Liver (tissue), 9 donors: ENCODE measurements around the gene WDCP. TPM values are rescaled to one million over a fixed set of nuclear protein-coding genes. Genes with fewer than 3 reads are reported as not detected.
A peak's percentile ranks its signal among the peaks of the same experiment; 100 is the strongest.

Experiments
- DNase-seq: peaks from one replicate; pipeline ENCODE4 v3.0.0-alpha.2; 2017; ENCODE audit warnings: low spot score
- H3K27ac ChIP-seq, 2 donors: one replicate each; pipeline ENCODE4 v1.7.0; 2013; ENCODE audit warnings: inconsistent platforms in 2 of 2, low read length in 2 of 2, control low read depth in 1 of 2, low read depth in 1 of 2, mild to moderate bottlenecking in 1 of 2
- H3K27me3 ChIP-seq, 4 donors: one replicate each; pipeline versions ENCODE4 v1.6.1 to v1.7.0; 2013; ENCODE audit warnings: low read length in 3 of 4, inconsistent platforms in 1 of 4, mild to moderate bottlenecking in 1 of 4, moderate library complexity in 1 of 4; ENCODE audit not compliant: control insufficient read depth in 4 of 4, insufficient read depth in 4 of 4
- H3K36me3 ChIP-seq, 4 donors: one replicate each; pipeline versions ENCODE4 v1.6.1 to v1.7.0; 2013; ENCODE audit warnings: low read length in 3 of 4, mild to moderate bottlenecking in 3 of 4, low read depth in 1 of 4, moderate library complexity in 1 of 4; ENCODE audit not compliant: control insufficient read depth in 4 of 4, insufficient read depth in 3 of 4
- H3K4me1 ChIP-seq, 4 donors: one replicate each; pipeline versions ENCODE4 v1.6.1 to v1.7.0; 2013; ENCODE audit warnings: low read length in 3 of 4, mild to moderate bottlenecking in 3 of 4, moderate library complexity in 1 of 4; ENCODE audit not compliant: control insufficient read depth in 4 of 4, insufficient read depth in 4 of 4
- H3K4me3 ChIP-seq, 3 donors: one replicate each; pipeline versions ENCODE4 v1.6.1 to v1.7.0; 2013; ENCODE audit warnings: low read length in 3 of 3, control low read depth in 1 of 3, low read depth in 1 of 3, mild to moderate bottlenecking in 1 of 3
- H3K9ac ChIP-seq, 2 donors: one replicate each; pipeline ENCODE4 v1.7.0; 2013; ENCODE audit warnings: low read length in 2 of 2, mild to moderate bottlenecking in 2 of 2, moderate library complexity in 2 of 2, control low read depth in 1 of 2, low read depth in 1 of 2
- H3K9me3 ChIP-seq, 4 donors: one replicate each; pipeline versions ENCODE4 v1.6.1 to v1.7.0; 2013; ENCODE audit warnings: low read length in 3 of 4; ENCODE audit not compliant: control insufficient read depth in 4 of 4
- ATF3 ChIP-seq: IDR thresholded peaks from 2 replicates; pipeline ENCODE4 v1.6.1; 2016; ENCODE audit warnings: antibody characterized with exemption
- EGR1 ChIP-seq, 2 donors: IDR thresholded peaks; 2 replicates each; pipeline ENCODE4 v1.6.1; 2016 to 2018; ENCODE audit warnings: antibody characterized with exemption in 2 of 2, low read depth in 2 of 2
- FOXA1 ChIP-seq: IDR thresholded peaks from 2 replicates; pipeline ENCODE4 v1.6.1; 2016; ENCODE audit warnings: antibody characterized with exemption
- FOXA2 ChIP-seq: IDR thresholded peaks from 2 replicates; pipeline ENCODE4 v1.6.1; 2016; ENCODE audit warnings: antibody characterized with exemption
- GABPA ChIP-seq, 2 donors: IDR thresholded peaks in 1 of 2; conservative IDR thresholded peaks in 1 of 2; 2 replicates each; pipeline ENCODE4 v1.6.1; 2016; ENCODE audit warnings: antibody characterized with exemption in 2 of 2, mild to moderate bottlenecking in 1 of 2, moderate library complexity in 1 of 2
- HNF4A ChIP-seq, 2 donors: conservative IDR thresholded peaks; 2 replicates each; pipeline ENCODE4 v1.6.1; 2016; ENCODE audit warnings: antibody characterized with exemption in 2 of 2, mild to moderate bottlenecking in 2 of 2
- HNF4G ChIP-seq: IDR thresholded peaks from 2 replicates; pipeline ENCODE4 v1.6.1; 2016; ENCODE audit warnings: antibody characterized with exemption
- JUND ChIP-seq, 2 donors: IDR thresholded peaks; 2 replicates each; pipeline ENCODE4 v1.6.1; 2016; ENCODE audit warnings: antibody characterized with exemption in 2 of 2
- NR2F2 ChIP-seq: IDR thresholded peaks from 2 replicates; pipeline ENCODE4 v1.6.1; 2016; ENCODE audit warnings: antibody characterized with exemption
- RAD21 ChIP-seq, 2 donors: IDR thresholded peaks; 2 replicates each; pipeline ENCODE4 v1.6.1; 2016; ENCODE audit warnings: antibody characterized with exemption in 2 of 2, mild to moderate bottlenecking in 2 of 2
- RXRA ChIP-seq, 2 donors: IDR thresholded peaks; 2 replicates each; pipeline ENCODE4 v1.6.1; 2017 to 2018; ENCODE audit warnings: antibody characterized with exemption in 2 of 2, mild to moderate bottlenecking in 1 of 2
- SP1 ChIP-seq: IDR thresholded peaks from 2 replicates; pipeline ENCODE4 v1.6.1; 2018; ENCODE audit warnings: antibody characterized with exemption, mild to moderate bottlenecking
- YY1 ChIP-seq: IDR thresholded peaks from 2 replicates; pipeline ENCODE4 v1.6.1; 2016; ENCODE audit warnings: antibody characterized with exemption, mild to moderate bottlenecking
- WGBS: extraction: QIAGEN DNeasy Blood & Tissue Kit; methylation state at CpG from one replicate; pipeline ENCODE4 v1.1.7; 2013; 5-methylcytosine and 5-hydroxymethylcytosine counted together
- polyA plus RNA-seq, 2 donors: library from polyadenylated mRNA; stranded (reverse) in 1 of 2; unstranded in 1 of 2; fragments of 200-250 nt in 1 of 2; fragments of >200 nt in 1 of 2; fragmentation: Nextera tagmentation in 1 of 2; extraction: Ambion mirVana in 1 of 2; gene quantifications; one replicate each; pipeline versions ENCODE4 v1.2.1 to v1.2.3, GENCODE V29; 2013 to 2015
- total RNA-seq, 2 donors: library from RNA; depleted of rRNA; stranded (reverse); fragments of >200 nt; gene quantifications; one replicate each; pipeline ENCODE4 v1.2.3, GENCODE V29; 2014
- TF ChIP-seq, protein P1 (sequence below): fragments of 150-350 bp; IDR thresholded peaks from 2 replicates; pipeline ENCODE4 v1.5.1; 2017; ENCODE audit warnings: improper control_type of control experiment, low read depth, low read length; ENCODE audit not compliant: missing input control
- TF ChIP-seq, protein P2 (sequence below): IDR thresholded peaks from 2 replicates; pipeline ENCODE4 v1.6.1; 2016; ENCODE audit warnings: antibody characterized with exemption
- TF ChIP-seq, protein P3 (sequence below): IDR thresholded peaks from 2 replicates; pipeline ENCODE4 v1.6.1; 2016; ENCODE audit warnings: antibody characterized with exemption, mild to moderate bottlenecking
- donor health status: healthy.
- donor health status: healthy.
- donor health status: healthy.
- donor health status: healthy.
- donor health status: healthy.

WDCP gene
- total and polyA plus RNA-seq, 4 donors: 2.0 to 6.0 (median 4.4) TPM

DNA sequence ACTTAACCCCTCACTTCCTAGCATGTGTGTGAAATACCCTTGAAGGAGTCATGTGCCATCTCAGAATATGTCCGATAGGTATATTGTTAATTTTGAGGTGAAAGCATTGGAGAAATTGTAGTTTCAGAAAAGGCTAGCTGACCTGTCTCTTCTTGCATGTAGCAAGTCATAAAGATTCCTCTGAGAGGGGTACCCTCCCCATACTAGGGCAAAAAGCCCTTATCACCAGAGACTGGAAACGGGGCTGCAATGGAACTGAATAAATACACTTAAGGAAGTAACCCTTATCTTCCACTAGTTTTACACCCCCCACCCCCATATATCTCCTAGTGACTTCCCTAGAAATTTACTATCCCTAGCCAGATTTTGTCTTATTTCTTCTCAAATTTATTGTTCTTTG lies 30.7 kb upstream of the WDCP start:
- peak overlapping the region in 1 of 2 donors; percentile 74 for H3K27ac ChIP-seq
- no peaks in the 10 kb centered on the region for H3K9me3 ChIP-seq
- H3K36me3 ChIP-seq: peaks cover 0 to 9% (median 4%) of the 10 kb centered on the region in 4 donors
- DNase-seq: no peak
- 79% methylated on average over 2 of the region's 2 CpGs for WGBS
- no peaks in the 10 kb centered on the region for H3K27me3 ChIP-seq
- H3K4me3 ChIP-seq: no peak overlapping the region
- H3K4me1 ChIP-seq: peaks cover 1 to 25% (median 9%) of the 10 kb centered on the region in 4 donors
- TF ChIP-seq, protein P1, sequence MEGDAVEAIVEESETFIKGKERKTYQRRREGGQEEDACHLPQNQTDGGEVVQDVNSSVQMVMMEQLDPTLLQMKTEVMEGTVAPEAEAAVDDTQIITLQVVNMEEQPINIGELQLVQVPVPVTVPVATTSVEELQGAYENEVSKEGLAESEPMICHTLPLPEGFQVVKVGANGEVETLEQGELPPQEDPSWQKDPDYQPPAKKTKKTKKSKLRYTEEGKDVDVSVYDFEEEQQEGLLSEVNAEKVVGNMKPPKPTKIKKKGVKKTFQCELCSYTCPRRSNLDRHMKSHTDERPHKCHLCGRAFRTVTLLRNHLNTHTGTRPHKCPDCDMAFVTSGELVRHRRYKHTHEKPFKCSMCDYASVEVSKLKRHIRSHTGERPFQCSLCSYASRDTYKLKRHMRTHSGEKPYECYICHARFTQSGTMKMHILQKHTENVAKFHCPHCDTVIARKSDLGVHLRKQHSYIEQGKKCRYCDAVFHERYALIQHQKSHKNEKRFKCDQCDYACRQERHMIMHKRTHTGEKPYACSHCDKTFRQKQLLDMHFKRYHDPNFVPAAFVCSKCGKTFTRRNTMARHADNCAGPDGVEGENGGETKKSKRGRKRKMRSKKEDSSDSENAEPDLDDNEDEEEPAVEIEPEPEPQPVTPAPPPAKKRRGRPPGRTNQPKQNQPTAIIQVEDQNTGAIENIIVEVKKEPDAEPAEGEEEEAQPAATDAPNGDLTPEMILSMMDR: no peak
- TF ChIP-seq JUND (IDR thresholded peaks at IDR 0.05) (no peak), YY1 (no peak), GABPA (IDR thresholded peaks at IDR 0.05 in 1 of 2, conservative IDR thresholded peaks at IDR 0.05 in 1 of 2) (no peak), SP1 (no peak), FOXA1 (no peak), NR2F2 (no peak), HNF4G (no peak), HNF4A (conservative IDR thresholded peaks at IDR 0.05) (no peak), ATF3 (no peak), EGR1 (IDR thresholded peaks at IDR 0.05; ENCODE audit: low read depth in 2 of 2) (no peak), RAD21 (IDR thresholded peaks at IDR 0.05) (no peak), FOXA2 (no peak), RXRA (IDR thresholded peaks at IDR 0.05) (no peak)
- TF ChIP-seq, protein P2, sequence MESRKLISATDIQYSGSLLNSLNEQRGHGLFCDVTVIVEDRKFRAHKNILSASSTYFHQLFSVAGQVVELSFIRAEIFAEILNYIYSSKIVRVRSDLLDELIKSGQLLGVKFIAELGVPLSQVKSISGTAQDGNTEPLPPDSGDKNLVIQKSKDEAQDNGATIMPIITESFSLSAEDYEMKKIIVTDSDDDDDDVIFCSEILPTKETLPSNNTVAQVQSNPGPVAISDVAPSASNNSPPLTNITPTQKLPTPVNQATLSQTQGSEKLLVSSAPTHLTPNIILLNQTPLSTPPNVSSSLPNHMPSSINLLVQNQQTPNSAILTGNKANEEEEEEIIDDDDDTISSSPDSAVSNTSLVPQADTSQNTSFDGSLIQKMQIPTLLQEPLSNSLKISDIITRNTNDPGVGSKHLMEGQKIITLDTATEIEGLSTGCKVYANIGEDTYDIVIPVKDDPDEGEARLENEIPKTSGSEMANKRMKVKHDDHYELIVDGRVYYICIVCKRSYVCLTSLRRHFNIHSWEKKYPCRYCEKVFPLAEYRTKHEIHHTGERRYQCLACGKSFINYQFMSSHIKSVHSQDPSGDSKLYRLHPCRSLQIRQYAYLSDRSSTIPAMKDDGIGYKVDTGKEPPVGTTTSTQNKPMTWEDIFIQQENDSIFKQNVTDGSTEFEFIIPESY: no peak
- TF ChIP-seq, protein P3, sequence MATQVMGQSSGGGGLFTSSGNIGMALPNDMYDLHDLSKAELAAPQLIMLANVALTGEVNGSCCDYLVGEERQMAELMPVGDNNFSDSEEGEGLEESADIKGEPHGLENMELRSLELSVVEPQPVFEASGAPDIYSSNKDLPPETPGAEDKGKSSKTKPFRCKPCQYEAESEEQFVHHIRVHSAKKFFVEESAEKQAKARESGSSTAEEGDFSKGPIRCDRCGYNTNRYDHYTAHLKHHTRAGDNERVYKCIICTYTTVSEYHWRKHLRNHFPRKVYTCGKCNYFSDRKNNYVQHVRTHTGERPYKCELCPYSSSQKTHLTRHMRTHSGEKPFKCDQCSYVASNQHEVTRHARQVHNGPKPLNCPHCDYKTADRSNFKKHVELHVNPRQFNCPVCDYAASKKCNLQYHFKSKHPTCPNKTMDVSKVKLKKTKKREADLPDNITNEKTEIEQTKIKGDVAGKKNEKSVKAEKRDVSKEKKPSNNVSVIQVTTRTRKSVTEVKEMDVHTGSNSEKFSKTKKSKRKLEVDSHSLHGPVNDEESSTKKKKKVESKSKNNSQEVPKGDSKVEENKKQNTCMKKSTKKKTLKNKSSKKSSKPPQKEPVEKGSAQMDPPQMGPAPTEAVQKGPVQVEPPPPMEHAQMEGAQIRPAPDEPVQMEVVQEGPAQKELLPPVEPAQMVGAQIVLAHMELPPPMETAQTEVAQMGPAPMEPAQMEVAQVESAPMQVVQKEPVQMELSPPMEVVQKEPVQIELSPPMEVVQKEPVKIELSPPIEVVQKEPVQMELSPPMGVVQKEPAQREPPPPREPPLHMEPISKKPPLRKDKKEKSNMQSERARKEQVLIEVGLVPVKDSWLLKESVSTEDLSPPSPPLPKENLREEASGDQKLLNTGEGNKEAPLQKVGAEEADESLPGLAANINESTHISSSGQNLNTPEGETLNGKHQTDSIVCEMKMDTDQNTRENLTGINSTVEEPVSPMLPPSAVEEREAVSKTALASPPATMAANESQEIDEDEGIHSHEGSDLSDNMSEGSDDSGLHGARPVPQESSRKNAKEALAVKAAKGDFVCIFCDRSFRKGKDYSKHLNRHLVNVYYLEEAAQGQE: no peak
- H3K9ac ChIP-seq: no peak overlapping the region

DNA sequence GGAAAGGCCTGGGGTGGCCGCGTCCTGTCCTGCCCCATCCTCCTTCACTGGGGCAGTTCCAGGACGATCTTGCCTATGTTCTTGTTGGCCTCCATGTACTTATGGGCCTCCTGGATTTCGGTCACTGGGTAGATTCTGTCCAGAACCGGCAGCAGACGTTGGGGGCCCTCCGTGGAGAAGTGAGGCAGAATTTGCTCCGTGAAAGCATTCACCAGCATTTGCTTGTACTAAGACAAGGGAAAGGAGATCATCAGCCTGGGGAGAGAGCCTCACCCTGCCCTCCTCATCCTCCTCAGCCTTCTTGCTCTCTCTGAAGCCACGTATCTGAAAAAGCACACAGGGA lies 30.3 kb upstream of the WDCP start:
- WGBS: 47% methylated on average over 9 of the region's 9 CpGs
- Histone ChIP-seq H3K4me1 (peaks cover 1 to 25% (median 9%) of the 10 kb centered on the region in 4 donors), H3K36me3 (peaks cover 0 to 13% (median 8%) of the 10 kb centered on the region in 4 donors), H3K9me3 (no peaks in the 10 kb centered on the region), H3K27me3 (no peaks in the 10 kb centered on the region), H3K27ac (peak overlapping the region; percentile 74 to 86), H3K9ac (no peak overlapping the region), H3K4me3 (peak overlapping the region in 1 of 3 donors; percentile 55)
- TF ChIP-seq, protein P3: no peak
- no peak for TF ChIP-seq FOXA2
- no peak for TF ChIP-seq JUND (IDR thresholded peaks at IDR 0.05)
- TF ChIP-seq, protein P1: no peak
- TF ChIP-seq HNF4G: no peak
- no peak for TF ChIP-seq RXRA (IDR thresholded peaks at IDR 0.05)
- DNase-seq: peak; percentile 46
